ENCODE data around the gene ORAI3. TPM values are rescaled to one million over a fixed set of nuclear protein-coding genes. Genes with fewer than 3 reads are reported as not detected.

ORAI3 gene
- total and polyA plus RNA-seq, 2 donors (not counting 1 experiment from before 2014, with no cell fraction given) = 41.1 to 74.1 TPM

GRCh38 chr16:30903596-30903995 is 45.3 kb upstream of the ORAI3 start:
- Histone ChIP-seq H3K9me3 (ENCODE audit: control insufficient read depth, insufficient read depth, low read depth, low read length) (no peaks in the 10 kb centered on the region), H3K27ac (ENCODE audit: insufficient read depth, low read length) (peak overlapping the region; percentile 31), H4K20me1 (ENCODE audit: control insufficient read depth, extremely low read depth, insufficient read depth, low read length) (no peaks in the 10 kb centered on the region), H3K4me2 (ENCODE audit: extremely low read depth, insufficient read depth, low read length) (no peak overlapping the region), H3K9ac (ENCODE audit: insufficient read depth, low read length) (no peak overlapping the region), H3K4me3 (replicated peaks in 1 of 4; ENCODE audit: control extremely low read depth in 1 of 4, insufficient read depth in 1 of 4, low read depth in 3 of 4, low read length in 4 of 4) (no peak overlapping the region), H2AFZ (ENCODE audit: low read length) (peak overlapping the region; percentile 15), H3K27me3 (ENCODE audit: control insufficient read depth, insufficient read depth, low read length) (no peaks in the 10 kb centered on the region), H3K79me2 (ENCODE audit: control insufficient read depth, insufficient read depth, low read length) (no peaks in the 10 kb centered on the region), H3K4me1 (ENCODE audit: control insufficient read depth, extremely low read depth, insufficient read depth, low read length) (peaks cover 2% of the 10 kb centered on the region), H3K36me3 (ENCODE audit: control insufficient read depth, insufficient read depth, low read length) (peaks cover 1% of the 10 kb centered on the region)
- TF ChIP-seq CTCF (conservative IDR thresholded peaks at IDR 0.05 in 1 of 2, IDR thresholded peaks at IDR 0.05 in 1 of 2; ENCODE audit: low read depth in 1 of 2, low read length in 2 of 2) (no peak), EZH2 (IDR thresholded peaks at IDR 0.05; ENCODE audit: low read length, missing control alignments) (no peak)
- DNase-seq (ENCODE audit: low read depth in 2 of 2) = no peak

- no peak overlapping the region for H3K27ac ChIP-seq (ENCODE audit: insufficient read depth, low read length)
- no peaks in the 10 kb centered on the region for H4K20me1 ChIP-seq (ENCODE audit: control insufficient read depth, extremely low read depth, insufficient read depth, low read length)
- H3K79me2 ChIP-seq (ENCODE audit: control insufficient read depth, insufficient read depth, low read length) = no peaks in the 10 kb centered on the region
- no peak overlapping the region for H3K4me2 ChIP-seq (ENCODE audit: extremely low read depth, insufficient read depth, low read length)
- H3K4me1 ChIP-seq (ENCODE audit: control insufficient read depth, extremely low read depth, insufficient read depth, low read length) = peaks cover 2% of the 10 kb centered on the region
- no peak for TF ChIP-seq EZH2 (IDR thresholded peaks at IDR 0.05; ENCODE audit: low read length, missing control alignments)
- no peak for TF ChIP-seq CTCF (conservative IDR thresholded peaks at IDR 0.05 in 1 of 2, IDR thresholded peaks at IDR 0.05 in 1 of 2; ENCODE audit: low read depth in 1 of 2, low read length in 2 of 2)
- no peak overlapping the region for H3K4me3 ChIP-seq (replicated peaks in 1 of 4; ENCODE audit: control extremely low read depth in 1 of 4, insufficient read depth in 1 of 4, low read depth in 3 of 4, low read length in 4 of 4)
- H3K9me3 ChIP-seq (ENCODE audit: control insufficient read depth, insufficient read depth, low read depth, low read length) = no peaks in the 10 kb centered on the region
- no peak overlapping the region for H2AFZ ChIP-seq (ENCODE audit: low read length)
- peaks cover 1% of the 10 kb centered on the region for H3K36me3 ChIP-seq (ENCODE audit: control insufficient read depth, insufficient read depth, low read length)
- H3K27me3 ChIP-seq (ENCODE audit: control insufficient read depth, insufficient read depth, low read length) = no peaks in the 10 kb centered on the region
- no peak for DNase-seq (ENCODE audit: low read depth in 2 of 2)
- H3K9ac ChIP-seq (ENCODE audit: insufficient read depth, low read length) = no peak overlapping the region
Observed at GRCh38 chr16:30904114-30904780, 44.6 kb upstream of the ORAI3 start.

GRCh38 chr16:30907064-30907463 is 41.8 kb upstream of the ORAI3 start:
- DNase-seq (ENCODE audit: low read depth in 2 of 2) = no peak
- H3K4me3 ChIP-seq (replicated peaks in 1 of 4; ENCODE audit: control extremely low read depth in 1 of 4, insufficient read depth in 1 of 4, low read depth in 3 of 4, low read length in 4 of 4) = no peak overlapping the region
- H3K9me3 ChIP-seq (ENCODE audit: control insufficient read depth, insufficient read depth, low read depth, low read length) = no peaks in the 10 kb centered on the region
- no peaks in the 10 kb centered on the region for H3K4me1 ChIP-seq (ENCODE audit: control insufficient read depth, extremely low read depth, insufficient read depth, low read length)
- H3K36me3 ChIP-seq (ENCODE audit: control insufficient read depth, insufficient read depth, low read length) = no peaks in the 10 kb centered on the region
- no peaks in the 10 kb centered on the region for H3K79me2 ChIP-seq (ENCODE audit: control insufficient read depth, insufficient read depth, low read length)
- H3K4me2 ChIP-seq (ENCODE audit: extremely low read depth, insufficient read depth, low read length) = no peak overlapping the region
- H3K27ac ChIP-seq (ENCODE audit: insufficient read depth, low read length) = no peak overlapping the region
- H4K20me1 ChIP-seq (ENCODE audit: control insufficient read depth, extremely low read depth, insufficient read depth, low read length) = no peaks in the 10 kb centered on the region
- no peak overlapping the region for H3K9ac ChIP-seq (ENCODE audit: insufficient read depth, low read length)
- no peaks in the 10 kb centered on the region for H3K27me3 ChIP-seq (ENCODE audit: control insufficient read depth, insufficient read depth, low read length)
- TF ChIP-seq CTCF (conservative IDR thresholded peaks at IDR 0.05 in 1 of 2, IDR thresholded peaks at IDR 0.05 in 1 of 2; ENCODE audit: low read depth in 1 of 2, low read length in 2 of 2) = no peak
- TF ChIP-seq EZH2 (IDR thresholded peaks at IDR 0.05; ENCODE audit: low read length, missing control alignments) = no peak
- no peak overlapping the region for H2AFZ ChIP-seq (ENCODE audit: low read length)

Measured in fibroblast of lung (primary cell).